GM21529 (cell line): Measurements from ENCODE around the gene DAO.
A peak's percentile ranks its signal among the peaks of the same experiment; 100 is the strongest.
"Not testable (repeated sequence)": the region's sequence is repeated elsewhere in the genome, so short reads cannot be mapped to it uniquely, and the experiment has no call there.

ENCODE experiments used
- ATAC-seq: cut with Tn5 transposase; IDR thresholded peaks from one replicate; pipeline ENCODE4 v1.9.1; 2021; ENCODE audit not compliant: unreplicated experiment

The DAO gene

DNA sequence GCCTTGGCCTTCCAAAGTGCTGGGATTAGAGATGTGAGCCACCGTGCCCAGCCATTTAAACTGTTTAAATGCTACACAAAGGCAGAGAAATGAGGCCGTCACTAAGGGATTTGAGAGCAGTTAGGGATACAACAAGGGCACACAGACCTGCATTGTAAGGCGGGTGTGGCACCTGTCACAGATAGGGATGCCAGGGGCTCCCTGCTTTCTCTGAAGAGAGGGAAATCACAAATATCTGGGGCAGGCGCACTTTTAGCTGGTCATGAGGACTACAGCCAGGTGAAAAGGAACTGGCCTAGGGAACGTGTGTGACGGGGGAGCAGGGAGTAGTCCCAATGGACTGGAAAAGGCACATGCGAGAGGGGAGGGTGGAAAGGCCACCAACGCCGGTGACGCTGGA, 32.2 kb upstream of the DAO start:
- ATAC-seq: no peak

DNA sequence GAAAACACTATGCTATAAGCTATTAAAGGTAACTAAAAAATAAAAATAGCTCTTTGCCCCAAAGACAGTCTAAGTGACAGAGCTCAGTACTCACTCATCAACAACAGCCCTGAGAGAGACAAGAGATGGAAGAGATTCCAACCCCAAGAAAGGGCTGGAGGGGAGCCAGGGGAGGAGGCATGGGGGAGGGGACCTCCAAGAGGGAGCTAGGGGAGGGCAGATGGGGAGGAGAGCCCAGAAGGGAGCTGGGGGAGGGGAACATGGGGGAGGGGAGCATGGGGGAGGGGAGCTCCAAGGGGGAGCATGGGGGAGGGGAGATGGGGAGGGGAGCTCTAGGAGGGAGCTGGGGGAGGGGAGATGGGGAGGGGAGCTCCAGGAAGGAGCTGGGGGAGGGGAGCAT, 30.2 kb upstream of the DAO start:
- ATAC-seq: no peak

DNA sequence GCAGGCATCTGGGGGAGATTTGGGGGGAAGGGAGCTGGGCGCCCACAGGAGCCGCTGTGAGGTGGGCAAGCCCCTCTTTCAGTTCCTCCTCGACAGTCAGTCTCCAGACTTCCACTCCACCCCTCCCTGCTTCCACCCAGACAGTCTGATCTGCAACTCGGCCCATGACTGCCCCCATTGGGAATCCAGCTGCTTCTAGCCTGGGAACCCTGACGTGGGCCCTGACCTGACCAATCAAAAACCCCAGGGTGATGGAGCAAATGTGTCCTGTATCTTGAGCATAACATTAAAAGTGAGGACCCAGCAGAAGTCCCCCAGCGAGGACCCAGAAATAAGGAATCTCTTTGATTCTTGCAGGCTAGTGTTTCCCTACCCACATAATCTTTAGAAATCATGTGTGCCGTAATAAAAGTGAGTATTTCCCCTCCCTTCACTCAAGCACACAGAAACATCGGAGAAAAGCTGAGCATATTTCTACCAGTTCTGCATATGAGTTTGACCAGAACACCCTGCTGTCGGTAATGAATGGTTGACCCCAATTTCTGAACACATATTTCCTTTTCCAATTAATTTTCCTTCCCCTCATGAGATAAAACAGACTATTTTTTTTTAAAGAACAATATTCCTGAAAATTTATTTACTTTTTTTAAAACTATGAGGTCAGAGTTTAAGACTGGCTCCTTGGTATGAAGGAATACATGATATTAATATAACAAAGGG, 28.9 kb upstream of the DAO start:
- peak; percentile 62 for ATAC-seq

DNA sequence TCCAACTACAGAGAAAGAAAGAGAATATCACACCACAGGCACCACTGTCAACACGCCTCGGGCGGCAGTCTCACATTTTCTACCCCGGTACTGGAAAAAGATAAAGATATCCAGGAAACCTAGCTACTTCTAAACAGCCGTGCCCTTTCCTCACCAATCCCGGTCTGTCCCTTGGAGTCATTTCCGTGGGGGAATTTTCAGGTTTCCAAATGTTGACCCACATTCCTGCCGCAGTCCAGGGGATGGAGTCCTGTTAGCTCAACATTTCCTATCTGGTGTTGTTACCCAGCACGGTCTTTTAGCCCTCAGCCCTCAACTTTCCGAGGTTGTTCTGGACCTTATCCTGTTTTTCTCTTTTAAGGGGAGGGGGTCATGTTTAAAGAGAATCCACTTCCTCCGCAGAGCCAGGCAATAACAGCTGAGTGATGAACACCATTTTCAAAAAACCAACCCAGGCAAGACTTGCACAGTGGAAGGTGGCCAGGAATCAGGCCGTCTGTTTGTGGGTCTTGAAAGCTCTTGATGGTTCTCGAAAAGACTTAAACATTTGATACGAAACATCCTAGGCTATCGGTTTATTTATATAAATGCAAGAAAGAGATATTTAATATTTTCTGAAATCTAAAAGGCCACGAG, 27.1 kb upstream of the DAO start:
- no peak for ATAC-seq

DNA sequence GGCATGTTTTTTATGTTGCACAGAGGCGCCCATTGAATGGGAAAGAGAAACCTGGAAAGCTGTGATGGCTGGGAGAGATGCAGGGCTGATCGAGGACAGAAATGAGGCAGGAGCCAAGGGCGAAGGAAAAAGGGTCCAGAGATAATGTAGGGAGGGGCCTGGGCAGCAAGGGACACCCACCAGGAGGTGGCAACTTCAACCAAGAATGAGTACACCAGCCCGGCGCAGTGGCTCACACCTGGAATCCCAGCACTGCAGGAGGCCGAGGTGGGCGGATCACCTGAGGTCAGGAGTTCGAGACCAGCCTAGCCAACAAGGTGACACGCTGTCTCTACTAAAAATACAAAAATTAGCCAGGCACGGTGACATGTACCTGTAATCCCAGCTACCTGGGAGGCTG, 26.5 kb upstream of the DAO start:
- no peak for ATAC-seq

DNA sequence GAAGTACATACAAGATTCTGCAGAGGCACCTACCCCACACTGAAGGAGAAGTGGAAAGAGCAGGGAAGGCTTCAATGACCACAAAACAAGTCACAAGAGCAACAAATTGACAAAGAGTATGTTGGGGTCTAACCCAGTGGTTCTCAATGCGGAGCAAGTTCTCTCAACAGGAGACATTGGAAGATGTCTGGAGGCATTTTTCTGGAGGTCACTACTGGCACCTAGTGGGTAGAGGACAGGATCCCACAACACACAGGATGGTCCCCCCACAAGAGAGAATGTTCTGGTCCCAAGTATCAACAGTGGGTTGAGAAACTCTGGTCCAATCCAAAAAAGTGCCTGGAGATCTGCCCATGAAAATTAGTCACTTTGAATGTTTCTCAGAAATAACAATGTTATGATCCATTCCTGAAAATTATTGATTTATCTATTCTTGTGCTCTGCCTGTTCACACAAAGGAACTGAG, 25.9 kb upstream of the DAO start:
- no peak for ATAC-seq

DNA sequence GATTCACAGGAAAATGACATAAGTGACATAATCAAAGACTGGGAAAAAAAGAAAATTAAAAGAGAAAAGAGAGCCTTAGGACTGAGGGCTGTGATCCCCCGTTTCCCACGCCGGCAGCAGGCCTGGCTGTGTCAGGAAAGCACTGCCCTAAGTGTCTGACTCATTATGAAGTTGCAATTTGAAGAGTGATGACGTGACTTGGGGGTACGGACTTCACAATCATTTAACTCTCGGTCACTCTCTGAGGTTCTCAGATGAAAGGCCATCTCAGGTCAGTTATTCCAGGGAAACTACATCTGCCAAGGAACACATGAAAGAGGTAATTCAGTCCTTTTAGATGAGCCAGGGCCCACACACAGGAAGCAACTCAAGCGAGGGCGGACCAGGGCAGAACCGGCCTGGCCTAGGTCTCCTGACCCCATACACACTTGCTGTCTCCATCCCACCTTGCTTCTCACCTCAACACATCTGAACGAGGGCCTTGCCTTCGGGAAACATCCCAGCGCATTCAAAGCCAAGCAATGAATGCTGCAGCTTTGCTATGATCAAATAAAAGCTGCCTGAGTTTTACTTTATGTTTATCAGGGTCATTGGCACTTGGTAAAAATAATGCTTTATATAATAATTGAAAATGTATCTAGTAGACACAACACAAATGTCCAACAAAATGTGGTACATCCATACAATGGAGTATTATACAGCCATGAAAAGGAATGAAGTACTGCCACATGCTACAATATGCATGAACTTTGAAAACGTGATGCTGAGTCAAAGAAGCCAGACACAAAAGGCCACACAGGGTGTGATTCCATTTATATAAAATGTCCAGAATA, 25.2 kb upstream of the DAO start:
- peak; percentile 22 for ATAC-seq

DNA sequence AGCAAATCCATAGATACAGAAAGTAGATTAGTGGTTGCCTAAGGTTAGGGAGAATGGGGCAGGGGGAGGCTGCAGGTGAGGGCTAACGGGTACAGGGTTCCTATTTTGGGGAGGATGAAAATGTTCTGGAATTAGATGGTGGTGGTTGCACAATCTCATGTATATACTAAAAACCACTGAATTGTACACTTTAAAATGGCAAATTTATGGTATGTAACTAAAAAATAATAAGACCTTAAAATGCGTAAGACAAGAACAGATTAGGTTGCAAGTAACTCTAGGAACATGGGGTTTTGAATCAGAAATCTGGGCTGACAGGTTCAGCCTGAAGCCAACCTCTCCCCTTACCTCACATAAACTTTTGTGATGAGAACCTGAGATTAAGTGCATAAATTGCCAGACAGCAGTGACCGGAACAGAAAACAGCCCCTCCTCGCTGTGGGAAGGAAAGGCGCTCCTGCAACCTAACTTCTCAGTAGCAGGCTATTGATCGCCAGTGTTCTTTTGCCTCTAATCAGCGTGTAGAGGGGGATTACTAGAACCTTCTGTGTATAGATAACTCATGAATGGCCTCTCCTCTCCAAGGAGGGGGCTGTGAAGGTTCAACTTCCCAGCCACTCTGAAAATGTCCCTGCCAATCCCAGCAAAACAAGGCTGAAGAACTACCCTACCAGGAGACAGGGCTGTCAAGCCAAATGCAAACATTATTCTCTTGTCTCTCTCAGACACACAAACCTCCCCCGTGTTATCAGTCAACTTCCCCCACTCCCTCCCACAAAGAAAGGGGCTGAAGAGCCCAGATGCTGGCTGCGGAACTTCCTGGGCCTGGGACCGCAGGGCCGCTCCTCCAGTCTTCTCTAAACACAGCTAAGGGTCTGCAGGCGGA, 24.4 kb upstream of the DAO start:
- ATAC-seq: no peak

DNA sequence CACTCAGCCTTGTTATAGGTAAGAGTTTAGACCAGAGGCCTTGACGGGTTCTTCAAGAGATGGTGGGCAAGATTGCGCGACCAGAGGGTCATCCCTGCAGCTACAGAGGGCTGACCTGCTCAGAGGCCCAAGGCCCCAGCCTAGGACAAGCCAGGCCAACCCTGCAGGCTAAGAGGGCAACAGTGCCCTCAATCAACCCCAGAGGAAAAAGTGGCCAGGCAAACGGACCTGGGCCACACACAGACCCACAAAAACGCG, 23.8 kb upstream of the DAO start:
- no peak for ATAC-seq

DNA sequence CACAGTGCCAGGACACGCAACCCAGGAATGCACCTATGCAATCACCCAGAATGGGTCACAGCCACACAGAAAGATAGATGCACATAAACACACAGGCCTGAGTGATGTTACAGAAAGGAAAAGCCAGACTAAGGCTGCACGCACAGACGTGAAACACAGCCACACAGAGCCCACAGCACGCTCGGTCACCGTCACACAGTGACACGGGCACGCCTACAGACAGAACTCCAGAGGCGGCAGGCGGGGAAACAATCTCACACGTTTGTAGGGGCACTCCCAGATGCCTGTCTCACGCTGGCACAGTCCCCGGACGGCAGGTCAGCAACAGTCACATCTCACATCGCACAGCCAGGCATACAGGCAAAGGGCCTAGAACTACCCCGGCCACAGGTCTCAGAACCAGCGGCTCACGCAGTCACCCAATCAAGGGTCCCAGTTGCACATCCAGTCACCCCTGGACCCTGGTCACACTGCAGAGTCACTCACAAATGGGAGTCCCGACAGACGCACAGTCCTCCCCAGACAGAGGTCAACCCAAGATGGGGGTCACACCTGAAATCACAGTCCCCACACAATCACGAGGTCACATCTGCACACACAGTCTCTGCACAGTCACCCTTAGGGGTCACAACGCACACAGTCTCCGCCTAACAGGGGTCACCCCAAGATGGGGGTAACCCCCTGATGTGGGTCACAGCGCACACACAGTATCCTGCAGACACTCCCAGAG, 23.3 kb upstream of the DAO start:
- peak; percentile 29 for ATAC-seq

DNA sequence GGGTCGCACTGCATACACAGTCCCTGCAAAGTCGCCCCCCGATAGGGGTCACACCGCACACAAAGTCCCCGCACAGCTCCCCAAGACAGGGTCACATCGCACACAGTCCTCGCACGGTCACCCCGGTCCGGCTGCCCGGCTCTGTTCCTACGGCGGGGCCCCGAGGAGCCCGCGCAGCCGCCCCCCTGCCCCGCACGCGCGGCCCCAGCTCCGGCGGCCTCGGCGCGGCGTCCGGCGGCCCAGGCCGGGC, 22.8 kb upstream of the DAO start:
- ATAC-seq: no peak

DNA sequence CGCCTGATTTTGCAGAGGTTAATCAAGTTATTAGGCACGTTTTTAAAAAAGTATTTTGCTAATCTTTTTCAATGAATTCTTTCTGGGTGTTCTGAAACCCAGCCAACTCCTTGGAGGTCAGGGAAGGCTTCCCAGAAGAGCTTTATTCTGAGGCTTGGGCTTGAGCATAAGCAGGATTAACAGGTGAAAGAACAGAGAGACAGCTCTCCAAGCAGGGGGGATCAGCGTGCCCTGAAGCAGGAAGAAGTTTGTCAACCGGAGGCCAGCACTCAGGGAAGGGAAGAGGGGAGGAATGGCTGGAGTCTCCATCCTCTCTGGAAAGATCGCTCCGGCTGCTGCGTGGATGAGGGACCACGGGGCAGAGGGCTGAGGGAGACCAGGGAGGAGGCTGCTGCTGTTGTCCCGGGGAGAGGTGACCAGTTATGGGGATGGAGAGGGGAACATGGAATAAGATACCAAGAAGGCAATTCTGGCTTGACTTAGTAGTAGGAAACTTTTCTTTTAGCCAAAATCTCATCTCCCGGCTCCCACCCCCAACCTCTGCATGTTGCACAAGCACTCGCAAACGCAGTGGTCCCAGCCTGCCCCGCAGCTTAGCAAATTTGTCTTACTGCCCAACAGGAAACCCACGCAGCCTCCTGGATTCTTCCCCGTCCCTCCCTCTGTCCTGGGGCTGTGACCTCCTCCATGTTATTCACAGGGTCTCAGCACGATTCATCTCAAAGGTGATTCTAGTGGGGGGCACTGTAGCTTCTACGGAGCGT, 21.4 kb upstream of the DAO start:
- ATAC-seq: no peak

DNA sequence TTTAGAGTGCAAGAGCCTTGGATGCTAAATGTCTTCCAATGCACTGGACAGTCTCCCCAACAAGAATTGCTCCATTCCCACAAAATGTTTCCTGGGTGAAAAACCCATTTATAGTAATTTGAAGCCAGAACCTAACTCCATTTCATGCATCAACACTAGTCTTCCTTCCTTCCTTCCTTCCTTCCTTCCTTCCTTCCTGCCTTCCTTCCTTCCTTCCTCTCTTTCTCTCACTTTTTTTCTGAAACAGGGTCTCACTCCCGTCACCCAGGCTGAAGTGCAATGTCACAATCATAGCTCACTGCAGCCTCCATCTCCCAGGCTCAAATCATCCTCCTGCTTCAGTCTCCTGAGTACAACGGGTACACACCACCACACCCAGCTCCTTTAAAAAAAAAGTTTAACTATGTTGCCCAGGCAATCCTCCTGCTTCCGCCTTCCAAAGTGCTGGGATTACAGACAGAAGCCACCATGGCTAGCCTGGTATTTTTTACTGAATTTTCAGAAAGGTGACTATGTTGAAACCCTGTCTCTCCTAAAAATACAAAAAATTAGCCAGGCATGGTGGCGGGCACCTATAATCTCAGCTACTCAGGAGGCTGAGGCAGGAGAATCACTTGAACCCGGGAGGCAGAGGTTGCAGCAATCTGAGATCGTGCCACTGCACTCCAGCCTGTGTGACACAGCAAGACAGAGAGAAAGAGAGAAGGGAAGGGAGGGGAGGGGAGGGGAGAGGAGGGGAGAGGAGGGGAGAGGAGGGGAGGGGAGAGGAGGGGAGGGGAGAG, 20.6 kb upstream of the DAO start:
- not testable (repeated sequence) for ATAC-seq

DNA sequence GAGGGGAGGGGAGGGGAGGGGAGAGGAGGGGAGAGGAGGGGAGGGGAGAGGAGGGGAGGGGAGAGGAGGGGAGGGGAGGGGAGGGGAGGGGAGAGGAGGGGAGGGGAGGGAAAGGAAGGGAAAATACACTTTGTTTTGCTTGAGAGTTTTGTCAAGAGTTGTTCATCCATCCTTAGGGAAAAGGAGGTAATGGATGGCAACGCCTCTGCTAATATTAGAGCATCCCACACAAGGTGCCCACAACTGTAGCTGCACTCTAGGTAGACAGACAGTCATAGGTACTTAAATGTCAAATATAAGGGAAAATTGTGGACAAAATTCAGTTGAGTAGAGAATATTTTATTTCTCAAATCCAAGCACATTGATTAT, 20.0 kb upstream of the DAO start:
- ATAC-seq: no peak

DNA sequence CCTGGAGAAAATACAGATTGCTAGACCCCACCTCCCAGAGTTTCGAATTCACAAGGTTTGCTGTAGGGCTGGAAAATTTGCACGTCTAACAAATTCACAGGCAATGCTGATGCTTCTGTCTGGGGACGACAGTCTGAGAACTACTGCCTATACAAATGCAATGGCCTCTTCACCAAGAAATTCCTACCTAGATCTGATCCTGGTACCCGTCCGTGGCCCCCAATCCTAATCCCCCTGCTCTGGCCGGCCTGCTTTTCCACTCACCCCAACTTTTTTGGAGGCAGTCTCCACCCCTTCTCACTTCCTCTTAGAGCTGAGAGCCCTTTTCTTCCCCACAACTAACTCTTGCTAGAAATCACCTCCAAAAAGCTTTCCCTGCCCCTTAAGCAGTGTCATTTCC, 19.4 kb upstream of the DAO start:
- ATAC-seq: no peak

DNA sequence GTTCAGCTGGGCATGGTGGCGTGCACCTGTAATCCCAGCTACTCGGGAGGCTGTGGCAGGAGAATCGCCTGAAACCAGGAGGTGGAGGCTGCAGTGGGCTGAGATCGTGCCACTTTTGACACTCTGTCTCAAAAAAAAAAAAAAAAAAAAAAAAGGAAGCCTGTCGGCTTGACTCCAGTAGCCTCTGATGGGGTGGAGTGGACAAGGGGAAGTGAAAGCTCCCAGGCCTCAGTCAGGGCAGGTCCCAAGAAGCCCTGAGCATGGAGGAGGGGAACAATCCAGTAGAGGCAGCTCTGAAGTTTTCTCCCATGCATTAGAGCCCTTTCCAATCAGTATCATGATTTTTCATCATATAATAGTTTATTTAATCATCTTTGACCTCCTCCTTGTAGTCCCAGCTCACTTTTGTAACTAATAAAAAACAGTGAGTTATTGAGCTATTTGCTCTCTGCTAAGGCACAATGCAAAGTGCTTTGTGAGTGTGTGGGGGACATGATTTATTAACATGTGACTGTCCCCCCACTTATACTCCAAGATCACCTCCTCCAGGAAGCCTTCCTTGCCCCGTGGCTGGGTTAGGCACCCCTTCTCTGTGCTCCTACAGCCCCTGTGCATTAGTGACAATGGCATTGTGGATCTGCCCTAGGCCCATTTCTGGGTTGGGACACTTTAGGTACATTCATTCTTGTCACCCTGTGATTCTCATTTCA, 17.9 kb upstream of the DAO start:
- peak; percentile 53 for ATAC-seq

DNA sequence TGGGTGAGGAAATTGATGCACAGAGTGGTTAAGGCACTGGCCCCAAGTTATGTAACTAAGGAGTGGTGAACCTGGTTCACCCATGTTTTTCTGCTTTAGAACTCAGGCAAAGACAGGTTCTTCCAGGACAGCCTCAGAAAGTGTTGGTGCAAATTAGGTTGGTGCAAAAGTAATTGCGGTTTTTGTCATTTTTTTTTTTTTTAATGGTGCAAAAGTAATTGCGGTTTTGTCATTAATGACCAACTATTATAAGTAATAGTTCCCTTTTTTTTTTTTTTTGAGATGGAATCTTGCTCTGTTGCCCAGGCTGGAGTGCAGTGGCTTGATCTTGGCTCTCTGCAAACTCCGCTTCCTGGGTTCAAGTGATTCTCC, 17.3 kb upstream of the DAO start:
- ATAC-seq: no peak

DNA sequence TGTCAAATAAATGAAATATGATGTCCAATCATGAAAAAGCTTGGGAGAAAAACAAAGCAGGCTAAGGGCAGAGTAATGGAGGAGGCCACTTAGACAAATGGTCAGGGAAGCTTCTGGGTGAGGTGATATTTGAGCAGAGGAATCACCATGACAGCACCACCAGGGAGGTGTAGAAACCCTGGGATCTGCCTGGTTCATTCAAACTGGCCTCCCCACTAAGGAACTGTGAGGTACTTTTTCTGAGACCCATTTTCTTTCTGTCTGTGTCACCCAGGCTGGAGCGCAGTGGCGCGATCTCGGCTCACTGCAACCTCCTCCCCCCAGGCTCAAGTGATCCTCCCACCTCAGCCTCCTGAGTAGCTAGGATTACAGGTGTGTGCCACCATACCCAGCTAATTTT, 14.7 kb upstream of the DAO start:
- no peak for ATAC-seq

DNA sequence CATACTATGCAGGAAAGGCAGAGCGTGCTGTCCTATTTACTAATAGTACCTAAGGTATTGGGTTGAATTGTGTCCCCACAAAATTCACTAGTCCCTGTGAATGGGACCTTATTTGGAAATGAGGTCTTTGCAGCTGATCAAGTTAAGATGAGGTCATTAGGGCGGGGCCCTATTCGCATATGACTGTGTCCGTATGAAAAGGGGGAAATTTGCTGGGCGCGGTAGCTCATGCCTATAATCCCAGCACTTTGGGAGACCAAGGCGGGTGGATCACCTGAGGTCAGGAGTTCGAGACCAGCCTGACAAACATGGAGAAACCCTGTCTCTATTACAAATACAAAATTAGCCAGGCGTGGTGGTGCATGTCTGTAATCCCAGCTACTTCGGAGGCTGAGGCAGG, 13.8 kb upstream of the DAO start:
- ATAC-seq: not testable (repeated sequence)
